GM13977 (cell line): ENCODE results near the gene CD8B2.
"Not testable (repeated sequence)": the region's sequence is repeated elsewhere in the genome, so short reads cannot be mapped to it uniquely, and the experiment has no call there.

ENCODE experiments used
- DNase-seq: peaks from one replicate; pipeline ENCODE4 v3.0.0; 2012; ENCODE audit warnings: low spot score
- in situ Hi-C: fragments of 300-500 bp; cut with MboI; formaldehyde crosslinking; loops from one replicate; pipeline ENCODE4 v1.12.0; 2022; ENCODE audit warnings: low sequenced_read_pairs, low pct_unique_long_range_greater_than_20kb, mixed read lengths, inconsistent platforms; ENCODE audit not compliant: unreplicated experiment
- TF ChIP-seq, protein P1 (sequence below): IDR thresholded peaks from 2 replicates; pipeline ENCODE4 v1.5.1; 2012; ENCODE audit warnings: mild to moderate bottlenecking, control low read depth; ENCODE audit not compliant: insufficient read depth; ENCODE audit errors: extremely low read depth, missing control alignments

Gene CD8B2

GRCh38 chr2:106552921-106553320 lies 65.8 kb downstream of the CD8B2 start:
- TF ChIP-seq, protein P1, sequence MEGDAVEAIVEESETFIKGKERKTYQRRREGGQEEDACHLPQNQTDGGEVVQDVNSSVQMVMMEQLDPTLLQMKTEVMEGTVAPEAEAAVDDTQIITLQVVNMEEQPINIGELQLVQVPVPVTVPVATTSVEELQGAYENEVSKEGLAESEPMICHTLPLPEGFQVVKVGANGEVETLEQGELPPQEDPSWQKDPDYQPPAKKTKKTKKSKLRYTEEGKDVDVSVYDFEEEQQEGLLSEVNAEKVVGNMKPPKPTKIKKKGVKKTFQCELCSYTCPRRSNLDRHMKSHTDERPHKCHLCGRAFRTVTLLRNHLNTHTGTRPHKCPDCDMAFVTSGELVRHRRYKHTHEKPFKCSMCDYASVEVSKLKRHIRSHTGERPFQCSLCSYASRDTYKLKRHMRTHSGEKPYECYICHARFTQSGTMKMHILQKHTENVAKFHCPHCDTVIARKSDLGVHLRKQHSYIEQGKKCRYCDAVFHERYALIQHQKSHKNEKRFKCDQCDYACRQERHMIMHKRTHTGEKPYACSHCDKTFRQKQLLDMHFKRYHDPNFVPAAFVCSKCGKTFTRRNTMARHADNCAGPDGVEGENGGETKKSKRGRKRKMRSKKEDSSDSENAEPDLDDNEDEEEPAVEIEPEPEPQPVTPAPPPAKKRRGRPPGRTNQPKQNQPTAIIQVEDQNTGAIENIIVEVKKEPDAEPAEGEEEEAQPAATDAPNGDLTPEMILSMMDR, result no peak

DNA sequence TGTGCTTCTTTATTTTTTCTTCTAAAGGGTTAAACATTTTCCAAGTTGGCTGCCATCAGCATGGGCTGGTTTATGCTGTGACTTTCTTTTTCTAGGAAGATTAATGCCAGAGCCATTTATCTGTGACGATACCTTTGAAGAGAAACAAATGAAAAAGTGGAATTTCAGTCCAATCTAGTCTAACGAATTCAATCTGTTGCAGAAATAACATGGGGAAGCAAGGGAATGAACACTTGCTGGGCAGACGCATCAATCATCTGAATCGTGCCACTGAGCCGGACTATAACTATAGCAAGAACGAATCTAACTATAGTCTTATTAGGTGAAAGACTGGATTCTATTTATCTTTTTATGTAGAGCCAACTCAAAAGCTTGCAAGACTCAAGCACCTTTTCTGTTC lies 66.2 kb downstream of the CD8B2 start:
- TF ChIP-seq, protein P1, result no peak
- DNase-seq, result no peak
- in situ Hi-C loops, result no loop called here

More at GRCh38 chr2:106552921-106553320, 65.8 kb downstream of the CD8B2 start:
- in situ Hi-C loops, result no loop called here
- DNase-seq, result no peak

DNA sequence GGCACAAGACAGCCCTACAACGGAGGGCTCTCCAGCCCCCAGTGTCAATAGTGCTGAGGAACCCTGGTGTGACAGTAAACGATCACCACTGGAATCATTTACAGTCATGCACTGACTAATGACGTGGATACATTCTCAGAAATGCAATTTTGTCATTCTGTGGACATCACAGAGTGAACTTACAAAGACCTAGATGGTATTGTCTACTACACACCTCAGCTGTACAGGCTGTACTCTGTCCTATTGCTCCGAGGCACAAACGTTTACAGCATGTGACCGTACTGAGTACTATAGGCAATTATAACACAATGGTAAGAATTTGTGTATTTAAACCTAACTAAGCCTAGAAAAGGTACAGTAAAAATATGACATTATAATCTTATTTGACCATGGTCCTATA lies 67.2 kb downstream of the CD8B2 start:
- no peak for DNase-seq
- in situ Hi-C loops, result no loop called here
- TF ChIP-seq, protein P1, result no peak

DNA sequence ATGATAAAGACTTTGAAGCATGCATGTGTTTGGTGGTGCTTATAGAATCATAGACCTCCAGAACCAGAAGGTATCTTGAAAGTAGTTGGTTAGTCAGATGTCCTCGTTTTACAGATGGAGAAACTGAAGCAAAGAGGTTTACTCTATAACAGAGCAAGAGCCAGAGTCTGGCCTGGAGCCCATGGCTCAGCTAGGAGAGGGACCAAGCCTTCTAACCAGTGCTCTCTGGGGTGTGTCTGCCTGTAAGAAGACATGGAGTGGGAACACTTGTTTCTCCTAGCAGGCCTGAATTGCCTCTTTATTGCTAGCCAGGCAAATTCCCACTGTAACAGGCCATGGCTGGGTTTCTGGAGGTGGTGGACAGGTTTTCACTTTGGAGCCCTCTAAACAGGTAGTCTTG lies 67.9 kb downstream of the CD8B2 start:
- TF ChIP-seq, protein P1, result no peak
- no peak for DNase-seq
- in situ Hi-C loops, result no loop called here

DNA sequence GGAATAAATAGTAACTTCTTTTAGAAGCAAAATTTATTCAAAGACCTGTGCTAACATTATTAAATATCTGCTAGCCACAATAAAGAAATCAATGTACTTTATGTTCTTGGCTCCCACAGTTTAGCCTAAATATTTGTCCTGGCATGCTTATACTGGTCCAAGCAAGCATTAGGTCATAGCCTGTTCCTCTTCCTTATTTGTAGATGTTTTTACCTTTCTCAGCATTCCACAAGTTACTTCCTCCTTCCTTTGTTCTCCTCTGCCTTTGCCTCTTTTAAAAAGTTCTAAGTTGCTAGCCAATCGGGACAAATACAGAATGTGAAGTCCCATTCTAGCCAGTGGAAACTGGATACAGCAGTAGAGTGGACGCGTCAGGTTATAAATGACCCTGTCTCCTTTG lies 72.6 kb downstream of the CD8B2 start:
- in situ Hi-C loops, DNase-seq: not testable (repeated sequence)

- in situ Hi-C loops, result no loop called here
- DNase-seq, result no peak
- TF ChIP-seq, protein P1, result no peak
Measured at GRCh38 chr2:106560773-106561172, 73.6 kb downstream of the CD8B2 start.

- TF ChIP-seq, protein P1, result no peak
- DNase-seq, result no peak
- in situ Hi-C loops, result no loop called here
Measured at GRCh38 chr2:106561356-106561755, 74.2 kb downstream of the CD8B2 start.
